Measurements from ENCODE around the gene HTR6.

HTR6 gene

DNA sequence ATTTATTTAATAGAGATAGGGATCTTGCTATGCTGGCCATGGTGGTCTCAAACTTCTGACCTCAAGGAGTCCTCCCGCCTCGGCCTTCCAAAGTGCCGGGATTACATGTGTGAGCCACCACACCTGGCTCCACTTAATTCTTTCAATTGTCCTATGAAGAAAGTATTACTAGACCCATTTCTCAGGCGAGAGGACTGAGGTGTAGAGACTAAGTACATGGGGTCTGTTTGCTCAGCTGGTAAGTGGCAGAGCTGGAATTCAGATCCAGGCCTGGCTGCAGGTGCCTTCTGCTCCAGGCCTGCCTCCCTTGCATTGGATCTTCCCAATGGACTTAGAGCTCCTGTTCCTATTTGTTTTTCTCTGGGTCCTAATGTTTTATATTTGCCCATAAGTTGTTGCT is 55.5 kb downstream of the HTR6 start:
- DNase-seq (ENCODE audit: low read depth in 3 of 3) = no peak

DNA sequence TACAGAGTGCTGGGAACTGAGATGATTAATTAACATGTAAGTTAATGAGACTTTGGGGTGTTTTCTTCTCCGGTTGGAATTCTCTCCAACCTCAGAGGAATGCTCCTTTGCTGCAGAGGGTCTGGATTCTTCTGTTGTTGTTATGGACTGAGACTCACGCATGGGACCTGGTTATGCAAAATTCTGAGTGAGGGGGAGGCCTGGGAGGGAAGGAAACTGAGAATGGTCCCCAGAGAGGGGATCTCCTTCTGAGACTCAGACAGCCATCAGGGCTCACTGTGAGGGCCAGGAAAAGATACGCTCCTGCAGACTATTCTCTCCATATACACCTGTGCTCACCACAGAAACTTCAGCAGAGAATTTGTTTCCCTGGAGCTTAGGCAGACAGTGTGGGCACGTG is 56.3 kb downstream of the HTR6 start:
- no peak for DNase-seq (ENCODE audit: low read depth in 3 of 3)

DNA sequence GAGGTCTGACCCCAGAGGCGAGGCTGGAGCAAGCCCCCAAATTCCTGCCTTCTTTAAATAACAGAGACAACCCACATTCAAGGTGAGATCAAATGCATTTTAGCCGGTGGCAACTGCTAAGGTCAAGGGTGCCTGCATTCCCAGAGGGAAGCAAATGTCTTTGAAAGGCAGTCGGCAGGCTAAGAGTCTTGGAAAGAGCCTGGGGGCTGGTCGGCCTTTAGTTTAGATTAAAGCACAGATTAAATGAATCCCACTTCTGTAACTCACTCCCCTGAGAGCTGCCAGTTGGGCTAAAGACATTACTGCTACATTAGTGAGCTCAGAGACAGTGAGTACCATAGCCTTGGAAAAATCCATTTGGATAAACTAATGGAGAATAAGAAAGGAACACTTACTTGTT is 59.2 kb downstream of the HTR6 start:
- DNase-seq (ENCODE audit: low read depth in 3 of 3) = no peak

- no peak for DNase-seq (ENCODE audit: low read depth in 3 of 3)
These were observed 60.9 kb downstream of the HTR6 start for GRCh38 chr1:19725606-19726005.

DNA sequence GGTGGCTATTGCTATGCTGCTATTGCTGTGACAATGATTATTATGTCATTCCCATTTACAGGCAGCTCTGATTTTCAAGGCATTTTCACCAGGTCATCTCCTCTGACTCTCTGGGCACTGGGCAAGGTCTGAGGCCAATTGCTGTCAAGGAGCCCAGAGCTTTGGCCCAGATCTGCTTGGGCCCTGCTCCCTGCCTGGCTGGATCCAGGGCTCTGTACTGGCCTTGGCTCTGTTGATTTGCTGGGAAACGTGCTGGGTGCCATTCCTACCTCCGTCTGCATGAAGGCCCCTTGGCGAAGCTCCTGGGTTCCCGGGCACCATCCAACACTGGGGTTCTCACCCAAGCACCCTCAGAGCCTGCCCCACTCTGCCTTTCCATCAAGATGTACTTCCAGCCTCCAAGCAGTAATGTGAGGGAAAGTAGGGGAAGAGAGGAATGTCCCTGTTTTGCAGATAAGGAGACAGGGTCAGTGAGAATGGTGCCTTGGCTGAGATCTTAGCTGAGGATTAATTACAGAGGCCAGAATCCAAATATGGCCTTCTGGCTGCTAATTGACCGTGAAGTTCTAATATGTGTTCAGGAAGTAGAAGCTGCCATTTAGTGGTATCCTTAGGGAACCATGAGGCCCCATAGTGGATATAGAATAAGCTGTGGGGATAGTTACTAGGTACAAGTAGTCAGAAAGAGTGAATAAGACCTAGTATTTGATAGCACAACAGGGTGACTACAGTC is 63.9 kb downstream of the HTR6 start:
- no peak for DNase-seq (ENCODE audit: low read depth in 3 of 3)

GRCh38 chr1:19730232-19730631 is 65.6 kb downstream of the HTR6 start:
- DNase-seq (ENCODE audit: low read depth in 3 of 3) = no peak

Data from stimulated activated CD4-positive, alpha-beta T cell treated with anti-CD3 and anti-CD28 coated beads, TNF-alpha, amount 100 ng/mL, for 4 hours (primary cell).